GM12878 (cell line): ENCODE data around the gene CASQ1. TPM values are rescaled to one million over a fixed set of nuclear protein-coding genes. Genes with fewer than 3 reads are reported as not detected.

ENCODE experiments used
- ATAC-seq: fragments of 200-7000 bp; cut with Tn5 transposase; 3 replicates; pipeline ENCODE4 v1.9.1; 2020; ENCODE audit warnings: mild to moderate bottlenecking, moderate library complexity
- BruUV-seq: library from RNA; stranded (reverse); fragments of 400-500 nt; replicated peaks from 2 replicates; lab custom pipeline; 2021; lab: Mats Ljungman, UMichigan
- CTCF ChIA-PET: fragments of 300-600 bp; sonication (Branson Sonifier 250); formaldehyde crosslinking; extraction: SDS; loops from one replicate; lab custom pipeline; 2021; ENCODE audit warnings: inconsistent platforms; lab: Yijun Ruan, JAX
- POLR2A ChIA-PET: fragments of 350-600 bp; formaldehyde crosslinking; extraction: SDS; loops from one replicate; lab custom pipeline; 2021; ENCODE audit warnings: inconsistent platforms; lab: Charles Lee
- RAD21 ChIA-PET: fragments of 300-600 bp; sonication (Branson Sonifier 250); formaldehyde crosslinking; loops from one replicate; lab custom pipeline; 2023; ENCODE audit warnings: antibody characterized with exemption; ENCODE audit not compliant: unreplicated experiment; lab: Charles Lee
- SMC1A ChIA-PET: fragments of 300-600 bp; sonication (Branson Sonifier 250); formaldehyde crosslinking; loops from one replicate; lab custom pipeline; 2023; ENCODE audit not compliant: unreplicated experiment, uncharacterized antibody; lab: Charles Lee
- DNase-seq: peaks from one replicate; pipeline ENCODE4 v3.0.0-alpha.2; 2011; ENCODE audit warnings: low read depth, low spot score
- FAIRE-seq: peaks from 3 replicates; lab custom pipeline; 2011; peaks lifted over from hg19 to GRCh38; lab: Jason Lieb, UNC
- H2AFZ ChIP-seq: 2 replicates; pipeline ENCODE4 v1.6.0; 2011; ENCODE audit warnings: low read depth, low read length, control low read depth; ENCODE audit not compliant: control insufficient read depth
- H3K27ac ChIP-seq: 2 replicates; pipeline ENCODE4 v1.5.1; 2011; ENCODE audit warnings: control low read depth; ENCODE audit not compliant: control insufficient read depth, insufficient read depth
- H3K27me3 ChIP-seq, 2 experiments: replicated peaks in 1 of 2; 2 replicates each; pipeline versions ENCODE4 v1.6.0 to v1.6.1; 2011; ENCODE audit warnings: low read length in 1 of 2; ENCODE audit not compliant: control insufficient read depth in 2 of 2, insufficient read depth in 2 of 2
- H3K36me3 ChIP-seq, 2 experiments: 2 replicates each; pipeline ENCODE4 v1.5.1; 2011; ENCODE audit warnings: low read length in 1 of 2; ENCODE audit not compliant: control insufficient read depth in 2 of 2, insufficient read depth in 2 of 2
- H3K4me1 ChIP-seq: 2 replicates; pipeline ENCODE4 v1.6.1; 2011; ENCODE audit warnings: mild to moderate bottlenecking, low read length, moderate library complexity, mixed read lengths; ENCODE audit not compliant: control insufficient read depth, insufficient read depth
- H3K4me2 ChIP-seq: 2 replicates; pipeline ENCODE4 v1.6.0; 2011; ENCODE audit warnings: control low read depth; ENCODE audit not compliant: control insufficient read depth, insufficient read depth
- H3K4me3 ChIP-seq: fragments of 200-600 bp; sonication (generic); 2 replicates; pipeline ENCODE4 v1.5.1; 2016
- H3K79me2 ChIP-seq: 2 replicates; pipeline ENCODE4 v1.6.0; 2011; ENCODE audit warnings: low read length; ENCODE audit not compliant: control insufficient read depth, insufficient read depth
- H3K9ac ChIP-seq: 2 replicates; pipeline ENCODE4 v1.8.0; 2011; ENCODE audit warnings: low read length, control low read depth, mixed read lengths; ENCODE audit not compliant: control insufficient read depth, insufficient read depth
- H3K9me3 ChIP-seq: replicated peaks from 3 replicates; pipeline ENCODE4 v1.5.1; 2011; ENCODE audit warnings: mild to moderate bottlenecking, low read length; ENCODE audit not compliant: control insufficient read depth, insufficient read depth
- H4K20me1 ChIP-seq: 2 replicates; pipeline ENCODE4 v1.6.0; 2011; ENCODE audit not compliant: control insufficient read depth, insufficient read depth
- BRCA1 ChIP-seq: IDR thresholded peaks from 2 replicates; pipeline ENCODE4 v1.6.1; 2011; ENCODE audit warnings: low read depth, low read length, improper control_type of control experiment
- EZH2 ChIP-seq: IDR thresholded peaks from 2 replicates; pipeline ENCODE4 v1.6.1; 2012; ENCODE audit warnings: low read depth, mild to moderate bottlenecking, control low read depth, inconsistent platforms, low read length, borderline replicate concordance; ENCODE audit not compliant: control insufficient read depth
- IKZF2 ChIP-seq, 2 experiments: fragments of 450-650 bp; IDR thresholded peaks; 2 replicates each; pipeline ENCODE4 v1.6.1; 2017; ENCODE audit warnings: mild to moderate bottlenecking in 2 of 2, moderate library complexity in 2 of 2
- NFXL1 ChIP-seq: fragments of 450-650 bp; IDR thresholded peaks from 2 replicates; pipeline ENCODE4 v1.6.1; 2017; ENCODE audit warnings: antibody characterized with exemption, mild to moderate bottlenecking, borderline replicate concordance
- SKIL ChIP-seq: fragments of 450-650 bp; IDR thresholded peaks from 2 replicates; pipeline ENCODE4 v1.6.1; 2017; ENCODE audit warnings: mild to moderate bottlenecking, low read depth, inconsistent platforms; ENCODE audit not compliant: poor library complexity, severe bottlenecking
- SRF ChIP-seq, 2 experiments: IDR thresholded peaks; 2 replicates each; pipeline ENCODE4 v1.6.1; 2011; ENCODE audit warnings: low read depth in 2 of 2, low read length in 2 of 2, mild to moderate bottlenecking in 1 of 2, moderate library complexity in 1 of 2
- STAT3 ChIP-seq: IDR thresholded peaks from 2 replicates; pipeline ENCODE4 v1.6.1; 2011; ENCODE audit warnings: low read depth, low read length, improper control_type of control experiment
- YBX1 ChIP-seq: fragments of 450-650 bp; IDR thresholded peaks from 2 replicates; pipeline ENCODE4 v1.6.1; 2016; ENCODE audit warnings: antibody characterized with exemption
- WGBS: methylation state at CpG from one replicate; pipeline ENCODE4 v1.1.6; 2016; ENCODE audit warnings: low lambda C conversion rate; ENCODE audit not compliant: insufficient replicate concordance, insufficient coverage; ENCODE audit errors: missing lambda C conversion rate; 5-methylcytosine and 5-hydroxymethylcytosine counted together
- in situ Hi-C: fragments of 300-500 bp; cut with MboI; formaldehyde crosslinking; loops from 9 replicates; pipeline ENCODE4 v1.14.3; 2018; ENCODE audit warnings: mixed read lengths
- intact Hi-C: fragments of 100-400 bp; cut with micrococcal nuclease; formaldehyde crosslinking; loops from one replicate; pipeline ENCODE4 v1.14.2; 2022; ENCODE audit not compliant: unreplicated experiment
- polyA plus RNA-seq, 11 experiments: library from polyadenylated mRNA; depleted of rRNA in 4 of 11; unstranded in 6 of 11; stranded (reverse) in 5 of 11; fragments of >200 nt; fragmentation: Nextera tagmentation in 4 of 11; fragmentation: Illumina TruSeq in 1 of 11; extraction: Ambion mirVana in 4 of 11; extraction: Trizol in 1 of 11; gene quantifications; 1 replicate in 1 of 11; 2 replicates in 10 of 11; pipeline versions ENCODE4 v1.2.1 to v1.2.3, GENCODE V29; 2011 to 2016; ENCODE audit warnings: inconsistent platforms in 2 of 11, missing spikeins in 2 of 11, low read depth in 1 of 11
- total RNA-seq, 4 experiments: library from RNA; depleted of rRNA in 3 of 4; stranded (reverse); fragments of >200 nt in 3 of 4; fragmentation: Illumina TruSeq in 1 of 4; extraction: Trizol in 1 of 4; gene quantifications; 2 replicates each; pipeline versions ENCODE4 v1.2.1 to v1.2.3, GENCODE V29; 2013 to 2021
- TF ChIP-seq, protein P1 (sequence below): fragments of 450-650 bp; formaldehyde crosslinking; IDR thresholded peaks from 2 replicates; pipeline ENCODE4 v1.4.0; 2020; ENCODE audit warnings: mild to moderate bottlenecking, moderate library complexity

Gene CASQ1
- total and polyA plus RNA-seq, 10 of the 15 experiments (the other 5 are each of a cell fraction or from before 2014, with no cell fraction given): 0.10 to 0.77 (median 0.34) TPM

- Histone ChIP-seq H3K27ac (no peak overlapping the region), H3K4me2 (no peak overlapping the region), H3K9me3 (no peaks in the 10 kb centered on the region), H3K4me3 (no peak overlapping the region), H4K20me1 (no peaks in the 10 kb centered on the region), H3K79me2 (no peaks in the 10 kb centered on the region), H3K27me3 (no peaks in the 10 kb centered on the region), H3K4me1 (no peaks in the 10 kb centered on the region), H2AFZ (no peak overlapping the region), H3K9ac (no peak overlapping the region), H3K36me3 (peaks cover 31% of the 10 kb centered on the region in 2 experiments)
- BruUV-seq: no TSS peak
- DNase-seq (no peak), FAIRE-seq (no peak), ATAC-seq (no peak)
- WGBS: 93% methylated on average over 2 of the region's 2 CpGs
- in situ Hi-C loops (no loop called here), intact Hi-C loops (no loop called here)
- RAD21 ChIA-PET: interaction anchor here (1.0 to 4.0 kb wide), 10 partner anchors 13 to 119 kb away, joined by 3 to 35 read pairs (median 8); partner anchors contain the start of genes CASQ1, DCAF8 and PEX19
- TF ChIP-seq YBX1: no peak
- TF ChIP-seq STAT3: no peak
- no peak for TF ChIP-seq IKZF2 (IDR thresholded peaks at IDR 0.05)
- TF ChIP-seq SRF (IDR thresholded peaks at IDR 0.05; ENCODE audit: low read depth in 2 of 2, low read length in 2 of 2): no peak
- TF ChIP-seq, protein P1, sequence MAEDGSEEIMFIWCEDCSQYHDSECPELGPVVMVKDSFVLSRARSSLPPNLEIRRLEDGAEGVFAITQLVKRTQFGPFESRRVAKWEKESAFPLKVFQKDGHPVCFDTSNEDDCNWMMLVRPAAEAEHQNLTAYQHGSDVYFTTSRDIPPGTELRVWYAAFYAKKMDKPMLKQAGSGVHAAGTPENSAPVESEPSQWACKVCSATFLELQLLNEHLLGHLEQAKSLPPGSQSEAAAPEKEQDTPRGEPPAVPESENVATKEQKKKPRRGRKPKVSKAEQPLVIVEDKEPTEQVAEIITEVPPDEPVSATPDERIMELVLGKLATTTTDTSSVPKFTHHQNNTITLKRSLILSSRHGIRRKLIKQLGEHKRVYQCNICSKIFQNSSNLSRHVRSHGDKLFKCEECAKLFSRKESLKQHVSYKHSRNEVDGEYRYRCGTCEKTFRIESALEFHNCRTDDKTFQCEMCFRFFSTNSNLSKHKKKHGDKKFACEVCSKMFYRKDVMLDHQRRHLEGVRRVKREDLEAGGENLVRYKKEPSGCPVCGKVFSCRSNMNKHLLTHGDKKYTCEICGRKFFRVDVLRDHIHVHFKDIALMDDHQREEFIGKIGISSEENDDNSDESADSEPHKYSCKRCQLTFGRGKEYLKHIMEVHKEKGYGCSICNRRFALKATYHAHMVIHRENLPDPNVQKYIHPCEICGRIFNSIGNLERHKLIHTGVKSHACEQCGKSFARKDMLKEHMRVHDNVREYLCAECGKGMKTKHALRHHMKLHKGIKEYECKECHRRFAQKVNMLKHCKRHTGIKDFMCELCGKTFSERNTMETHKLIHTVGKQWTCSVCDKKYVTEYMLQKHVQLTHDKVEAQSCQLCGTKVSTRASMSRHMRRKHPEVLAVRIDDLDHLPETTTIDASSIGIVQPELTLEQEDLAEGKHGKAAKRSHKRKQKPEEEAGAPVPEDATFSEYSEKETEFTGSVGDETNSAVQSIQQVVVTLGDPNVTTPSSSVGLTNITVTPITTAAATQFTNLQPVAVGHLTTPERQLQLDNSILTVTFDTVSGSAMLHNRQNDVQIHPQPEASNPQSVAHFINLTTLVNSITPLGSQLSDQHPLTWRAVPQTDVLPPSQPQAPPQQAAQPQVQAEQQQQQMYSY (CRISPR knock-in tag): no peak
- TF ChIP-seq SKIL: no peak
- no peak for TF ChIP-seq BRCA1
- no peak for TF ChIP-seq EZH2
- no peak for TF ChIP-seq NFXL1
- POLR2A ChIA-PET: interaction anchor here (0.8 to 1.4 kb wide), 3 partner anchors 9 to 12 kb away, joined by 3 read pairs; no protein-coding TSS in a partner anchor
- SMC1A ChIA-PET: interaction anchor here (0.9 to 4.9 kb wide), 15 partner anchors 9 to 120 kb away, joined by 3 to 51 read pairs (median 6); partner anchors contain the start of genes CASQ1 and PEX19
- CTCF ChIA-PET: interaction anchor here (0.6 to 6.7 kb wide), 21 partner anchors 8 to 143 kb away, joined by 3 to 82 read pairs (median 8); partner anchors contain the start of genes CASQ1, IGSF8 and PEA15
Observed at GRCh38 chr1:160220301-160220700, 29.9 kb downstream of the CASQ1 start.
